NOMO-1 (cell line): Measurements from ENCODE around the gene BCL6.

ENCODE experiments used
- DNase-seq, 2 experiments: peaks; one replicate each; lab custom pipeline; 2025; ENCODE audit not compliant: unreplicated experiment in 2 of 2; lab: John Stamatoyannopoulos, UW

The BCL6 gene

DNA sequence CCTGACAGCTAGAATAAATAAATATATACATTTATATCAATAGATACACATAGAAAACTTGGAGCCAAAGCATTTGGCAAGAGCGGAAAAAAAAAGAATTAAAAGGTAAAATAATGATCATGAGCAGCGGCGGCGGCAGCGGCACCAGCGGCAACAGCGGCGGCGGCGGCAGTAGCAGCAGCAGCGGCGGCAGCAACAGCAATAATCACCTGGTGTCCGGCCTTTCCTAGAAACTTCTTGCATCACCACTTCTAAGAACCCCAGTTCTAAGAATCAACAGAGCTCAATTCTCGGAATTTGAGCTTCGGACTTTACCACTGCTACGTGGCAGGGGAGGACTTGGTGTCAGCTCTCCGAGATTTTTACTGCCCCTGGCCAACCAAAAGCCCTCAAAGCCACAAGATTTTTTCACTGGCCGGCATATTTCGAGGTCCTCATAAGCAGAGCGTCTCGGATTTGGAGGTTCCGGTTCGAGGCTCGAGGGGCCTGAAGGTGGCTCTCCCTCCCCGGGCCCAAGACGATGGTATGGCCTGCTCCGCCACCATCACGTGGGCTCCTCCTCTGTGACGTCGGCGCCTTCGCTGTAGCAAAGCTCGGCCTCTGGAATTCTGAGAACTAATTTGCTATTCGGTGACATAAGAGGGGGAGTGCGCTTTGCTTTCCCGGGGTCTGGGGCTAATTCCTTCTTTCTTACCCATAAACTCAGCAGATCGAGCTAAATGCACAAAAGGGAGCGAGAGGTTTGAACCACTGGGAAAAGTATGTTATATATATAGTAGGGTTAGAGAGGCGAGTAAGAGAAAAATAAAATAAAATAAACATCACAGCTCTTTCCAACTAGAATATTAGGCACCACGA is at the start of gene BCL6:
BCL6 (minus strand) TSS at position 268 of the 858 bp plus-strand sequence. CDS start 11,775 bp downstream, outside the sequence.
- peak; percentile 92 to 94 for DNase-seq

DNA sequence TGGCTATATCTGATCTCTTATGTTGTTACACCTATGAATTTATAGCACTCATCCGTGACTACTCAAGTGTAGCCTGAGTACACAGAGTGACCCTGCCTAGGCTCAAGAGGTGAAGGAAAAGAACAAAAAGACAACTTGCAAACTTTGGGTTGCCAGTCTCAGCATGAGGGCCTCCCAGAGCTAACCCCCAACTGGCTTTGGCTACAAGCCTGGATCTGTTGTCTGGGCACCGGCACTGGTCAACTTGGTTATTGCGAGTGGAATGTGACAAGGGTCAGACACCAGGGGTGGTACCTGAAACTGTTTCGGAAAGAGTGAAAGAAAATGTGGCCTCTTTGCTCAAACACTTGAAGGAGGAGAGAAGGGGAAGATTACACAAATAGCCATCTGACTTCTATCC is 49.5 kb upstream of the BCL6 start:
- no peak for DNase-seq

DNA sequence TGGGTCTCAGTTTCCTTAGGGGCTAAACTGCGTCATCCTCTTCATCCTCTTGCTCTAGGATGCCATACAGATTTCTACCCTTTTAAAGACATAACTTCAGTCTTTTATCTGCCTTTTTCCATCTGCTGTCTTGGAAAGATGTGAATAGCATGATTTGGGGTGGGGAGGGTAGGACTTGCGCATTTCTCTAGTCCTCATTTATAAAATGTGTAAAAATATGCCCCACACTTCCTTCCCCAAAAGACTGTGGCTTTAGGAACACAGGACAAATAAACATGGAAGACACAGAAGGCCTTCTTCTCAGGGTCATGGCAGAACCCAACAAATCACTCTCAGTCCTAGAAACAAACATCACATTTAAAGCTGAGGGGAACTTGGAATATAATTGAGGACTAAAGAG is 48.4 kb upstream of the BCL6 start:
- DNase-seq, result no peak

DNA sequence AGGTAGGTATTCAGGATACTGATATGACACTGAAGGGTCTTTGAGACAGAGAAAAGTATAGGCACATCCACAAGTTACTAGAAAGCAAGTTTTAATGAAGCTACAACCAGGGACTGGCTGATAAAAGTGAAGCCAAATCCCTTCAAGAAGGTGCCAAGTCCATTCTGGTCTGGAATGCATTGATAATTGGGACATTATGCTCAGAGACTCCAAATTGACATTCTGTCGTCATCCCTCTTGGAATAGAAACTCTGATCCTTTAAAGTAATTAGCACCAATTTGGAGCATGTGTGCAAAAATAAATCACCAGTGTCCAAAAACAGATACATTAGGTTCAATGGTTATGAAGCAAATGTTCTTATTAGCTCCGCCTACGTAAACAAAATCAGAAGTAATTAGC is 47.3 kb upstream of the BCL6 start:
- DNase-seq, result no peak

DNA sequence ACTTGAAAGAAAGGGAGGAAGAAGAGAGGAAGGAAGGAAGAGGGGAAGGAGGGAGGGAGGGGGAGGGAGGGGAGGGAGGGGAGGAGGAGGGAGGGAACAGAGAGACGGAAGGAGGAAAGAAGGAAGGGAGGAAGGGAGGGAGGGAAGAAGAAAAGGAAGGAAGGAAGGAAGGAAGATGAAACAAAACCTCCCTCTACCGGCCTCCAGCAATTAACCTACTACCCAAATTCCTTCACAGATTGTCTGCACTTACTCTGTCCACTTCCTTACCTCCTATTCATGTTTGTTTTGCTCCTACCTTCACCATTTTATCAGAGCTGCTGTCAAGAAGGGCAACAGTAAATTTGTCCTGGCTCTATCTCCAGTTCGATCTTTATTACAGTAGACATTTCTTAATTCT is 44.6 kb upstream of the BCL6 start:
- no peak for DNase-seq

DNA sequence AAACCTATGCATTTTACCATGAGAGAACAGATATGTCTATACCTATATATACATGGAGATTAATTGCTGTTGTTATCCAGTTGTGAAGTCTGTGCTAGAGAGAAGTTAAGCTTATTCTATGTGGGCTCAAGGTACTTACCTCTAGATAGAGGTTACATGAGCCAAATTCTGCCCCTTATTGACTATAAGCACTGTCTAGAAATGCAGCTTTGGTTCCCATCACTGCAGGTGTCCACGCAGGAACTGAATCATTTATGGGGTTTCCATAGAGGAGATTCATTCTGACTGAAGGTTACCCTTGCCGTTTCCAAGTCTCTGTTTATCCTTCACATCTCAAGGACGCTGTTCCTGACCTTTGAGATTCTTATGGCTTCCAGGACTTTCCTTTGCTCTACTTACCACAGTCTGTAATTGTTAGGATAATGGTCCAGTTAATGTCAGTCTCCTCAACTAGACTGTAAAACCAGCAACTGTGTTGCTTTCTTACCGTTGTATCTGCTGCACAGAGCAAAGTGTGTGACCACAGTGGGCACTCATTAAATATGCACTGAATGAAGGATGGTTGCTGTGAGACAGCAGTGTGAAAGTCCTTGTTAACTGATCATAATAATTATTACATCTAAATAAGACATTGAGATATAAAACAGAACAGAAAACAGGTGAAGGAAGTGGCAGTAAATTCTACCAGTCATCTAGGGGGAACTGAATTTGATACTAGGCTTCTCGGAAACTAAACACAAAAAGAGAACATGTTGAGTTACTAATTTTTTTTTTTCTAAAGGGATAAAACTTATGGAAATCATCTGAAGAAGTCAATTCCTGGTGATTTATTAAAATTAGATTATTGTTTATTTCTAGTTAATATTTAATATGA is 44.0 kb upstream of the BCL6 start:
- peak; percentile 23 to 73 for DNase-seq

DNA sequence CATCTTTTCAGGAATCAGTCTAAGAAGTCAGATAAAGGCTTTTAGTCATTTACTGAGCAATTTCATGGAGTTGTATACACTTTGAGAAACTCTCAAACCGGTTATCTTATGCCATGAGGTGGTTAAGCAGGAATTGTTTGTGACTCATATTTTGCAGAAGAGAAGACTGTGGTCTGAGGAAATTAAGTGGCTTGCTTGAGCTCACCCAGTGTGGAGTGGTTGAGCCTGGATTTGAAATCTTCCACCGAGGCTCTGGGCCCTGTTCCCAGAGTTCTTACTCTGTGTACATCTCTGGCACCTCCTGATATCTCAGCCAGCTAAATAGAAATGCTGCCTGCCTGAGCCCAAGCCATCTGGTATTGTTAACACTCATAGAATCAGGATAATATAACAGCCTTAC is 37.8 kb upstream of the BCL6 start:
- peak in 1 of 2 experiments; percentile 28 for DNase-seq

DNA sequence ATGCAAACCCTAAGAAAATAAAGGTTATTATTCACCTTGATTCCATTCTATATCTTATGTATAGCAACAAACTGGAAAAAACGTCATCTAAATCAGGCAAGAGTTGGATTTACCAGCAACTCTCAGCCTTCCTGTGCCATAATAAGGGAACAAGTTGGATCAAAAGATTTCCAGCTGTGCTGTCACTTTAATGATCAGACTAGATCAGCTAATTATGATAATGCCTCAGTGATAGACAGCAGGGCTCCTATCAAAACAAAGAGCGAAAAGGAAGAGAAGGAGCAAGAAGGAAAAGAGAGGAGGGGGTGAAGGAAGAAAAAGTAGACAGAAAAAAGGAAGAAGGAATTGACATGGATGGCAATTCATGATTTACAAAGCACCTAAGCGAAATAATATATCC is 36.7 kb upstream of the BCL6 start:
- no peak for DNase-seq

DNA sequence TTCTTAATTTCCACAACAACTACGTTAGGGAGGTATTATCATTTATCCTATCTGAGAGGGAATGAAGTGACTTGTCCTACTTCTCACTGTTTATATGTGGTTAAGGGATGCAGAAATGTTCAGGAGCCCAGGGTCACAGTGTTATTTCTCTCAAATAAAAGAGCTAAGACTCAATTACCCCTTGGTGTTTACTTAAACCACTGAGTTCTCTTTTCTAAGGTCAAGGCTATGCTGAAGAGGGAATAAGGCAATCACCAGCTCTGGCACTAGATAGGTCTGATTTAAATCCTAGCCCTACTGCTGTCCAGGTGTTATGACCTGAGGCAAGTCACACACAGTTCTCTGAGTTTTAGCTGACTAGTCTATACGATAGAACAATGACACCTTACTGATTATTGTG is 35.7 kb upstream of the BCL6 start:
- no peak for DNase-seq

DNA sequence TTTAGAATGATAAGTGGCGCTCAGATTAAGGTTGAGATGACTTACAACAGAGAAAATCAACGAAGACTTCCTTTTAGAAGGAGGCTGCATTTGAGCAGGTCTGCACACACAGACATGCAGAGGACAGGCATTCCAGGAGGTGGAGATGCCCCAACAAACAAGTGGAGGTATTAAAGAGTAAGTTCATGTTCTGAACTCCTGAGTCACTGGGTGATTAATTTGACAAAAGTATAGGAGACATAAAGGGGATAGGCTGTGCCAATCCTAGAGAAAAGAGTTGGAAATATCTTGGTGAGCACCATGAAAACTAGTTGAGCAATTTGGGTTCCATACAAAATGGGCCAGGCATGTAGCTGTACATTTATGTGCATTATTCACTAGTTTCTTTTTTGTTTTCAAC is 33.5 kb upstream of the BCL6 start:
- DNase-seq, result no peak

DNA sequence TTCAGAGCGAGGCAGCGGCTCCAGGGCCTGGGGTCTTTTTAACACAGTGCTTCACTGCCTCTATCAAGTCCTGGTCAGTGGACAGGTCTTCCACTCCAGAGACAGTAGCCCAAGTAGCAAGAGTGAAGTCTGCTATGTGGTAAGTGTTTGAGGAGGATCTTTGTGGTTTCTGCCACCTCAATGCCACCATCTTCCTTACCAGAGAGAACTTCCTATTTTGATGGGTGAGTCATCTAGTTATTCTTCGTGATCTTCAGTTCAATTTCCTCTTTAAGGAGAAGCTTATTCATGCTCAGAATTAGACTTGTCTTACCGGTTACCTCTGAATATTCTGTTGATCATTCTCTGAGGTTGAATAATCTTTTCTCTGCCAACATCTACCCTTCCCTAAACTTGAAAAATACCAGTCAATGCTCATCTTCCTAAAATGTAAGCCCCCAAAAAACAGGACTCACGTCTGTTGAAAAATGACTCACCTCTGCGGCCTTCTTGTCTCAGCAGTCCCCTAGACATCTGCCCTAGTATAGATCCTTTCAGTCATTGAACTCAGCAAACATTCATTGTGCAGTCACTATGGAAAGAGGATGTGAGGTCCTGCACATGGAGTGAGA is 32.2 kb upstream of the BCL6 start:
- DNase-seq, result peak; percentile 82 to 100

DNA sequence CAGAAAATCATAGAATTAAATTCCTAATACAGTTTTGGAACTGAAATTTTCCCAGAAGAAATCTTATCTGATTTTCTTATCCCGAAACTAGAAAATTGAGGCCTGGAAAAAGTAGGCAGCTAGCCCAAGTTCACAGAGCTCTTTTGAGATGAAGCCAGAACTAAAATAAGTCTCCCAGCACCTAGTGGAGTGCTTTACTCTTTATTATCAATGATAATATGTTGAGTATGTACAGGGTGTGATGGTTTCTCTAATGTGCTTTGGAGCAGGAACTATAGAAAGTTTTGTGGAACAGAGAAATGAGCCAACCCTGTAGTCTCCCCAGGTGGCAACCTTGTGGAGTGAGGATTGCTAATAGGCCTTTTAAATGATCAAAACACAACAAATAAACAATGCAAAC is 30.3 kb upstream of the BCL6 start:
- DNase-seq, result no peak

DNA sequence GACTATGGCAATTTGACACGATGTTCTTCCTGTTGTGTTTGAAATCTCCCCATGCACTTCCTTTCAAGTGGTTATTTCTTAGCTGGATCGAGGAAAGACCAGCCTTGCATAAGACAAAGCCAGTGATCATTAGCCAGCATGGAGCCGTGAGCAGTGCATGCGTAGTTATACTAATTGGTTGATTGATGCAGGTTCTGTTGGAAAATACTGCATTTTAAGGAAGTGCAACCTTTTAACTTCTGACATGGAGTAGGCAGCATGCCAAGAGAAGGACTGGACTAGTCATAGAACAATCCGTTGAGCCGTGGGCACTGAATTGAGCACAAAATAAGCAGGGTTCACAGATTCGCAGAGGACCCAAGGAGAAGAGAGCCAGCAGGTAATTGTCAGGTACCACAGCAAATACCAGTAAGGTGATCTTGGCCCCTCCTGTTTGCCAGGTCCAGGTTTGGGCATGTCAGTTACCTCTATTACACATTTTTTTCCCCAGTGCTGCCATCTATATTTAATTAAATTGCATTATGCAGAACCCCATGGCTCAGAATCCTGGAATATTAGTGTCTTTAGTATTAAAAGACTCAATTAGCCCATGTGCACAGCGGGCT is 29.0 kb upstream of the BCL6 start:
- peak; percentile 73 to 93 for DNase-seq

DNA sequence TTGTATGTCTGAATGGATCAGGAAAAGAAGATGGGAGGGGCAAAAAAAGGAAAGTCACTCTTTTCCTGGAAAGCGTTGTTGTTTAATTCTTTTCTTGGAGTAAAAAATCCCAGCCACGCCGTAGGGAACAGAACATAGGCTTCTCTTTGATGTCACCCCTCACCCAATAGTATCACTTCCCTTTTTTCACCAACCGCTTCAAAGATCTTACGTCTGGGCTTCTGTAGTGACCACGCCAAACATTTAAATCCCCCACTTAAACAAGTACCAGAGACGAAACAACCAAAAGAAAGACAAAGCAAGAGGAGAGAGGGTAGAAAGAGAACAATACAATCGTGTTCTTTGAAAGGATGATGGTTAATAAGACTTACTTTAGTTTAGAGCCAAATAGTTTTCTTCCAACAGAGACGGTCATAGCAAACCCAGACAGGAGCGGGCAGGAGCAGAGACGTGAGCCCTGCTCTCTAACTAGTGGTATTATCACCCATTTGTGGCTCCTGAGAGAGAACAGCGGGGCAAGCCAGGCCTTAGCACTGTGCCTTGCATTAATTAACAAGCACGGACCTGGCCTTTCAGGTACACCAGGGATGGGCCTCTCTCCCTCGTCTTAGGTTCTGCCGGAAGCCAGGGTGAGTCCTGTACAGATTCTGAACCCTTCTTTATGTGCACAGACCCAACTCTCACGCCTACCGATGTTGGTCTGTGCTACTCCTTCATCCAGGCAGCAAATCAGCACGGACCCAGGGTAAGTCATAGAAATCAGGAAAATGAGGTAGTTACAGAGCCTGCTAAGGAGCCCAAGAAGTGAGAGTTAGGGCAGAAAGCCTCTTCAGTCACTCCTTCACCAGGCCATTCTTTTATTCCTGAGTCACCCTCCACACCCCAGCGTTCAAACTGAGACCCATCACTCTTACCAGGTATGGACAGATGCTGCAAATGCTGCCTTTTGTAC is 28.2 kb upstream of the BCL6 start:
- DNase-seq, result peak; percentile 92 to 94

DNA sequence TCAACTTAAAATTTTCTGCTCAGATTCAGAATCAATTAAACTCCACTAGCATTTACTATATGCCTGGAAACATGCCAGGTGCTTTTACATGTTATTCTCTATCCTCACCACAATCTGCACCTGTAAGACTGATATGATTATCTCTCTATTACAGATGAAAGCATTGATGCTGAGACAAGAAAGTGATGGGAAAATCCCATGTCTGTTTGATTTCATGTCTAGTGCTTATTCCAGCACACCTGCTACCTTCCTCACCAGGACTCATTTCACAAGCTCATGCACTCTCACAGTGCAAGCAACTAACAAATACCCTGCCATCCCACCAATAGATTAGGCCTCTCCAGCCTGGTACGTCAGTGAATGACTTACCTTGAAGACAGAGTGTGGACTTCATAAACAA is 25.0 kb upstream of the BCL6 start:
- no peak for DNase-seq

DNA sequence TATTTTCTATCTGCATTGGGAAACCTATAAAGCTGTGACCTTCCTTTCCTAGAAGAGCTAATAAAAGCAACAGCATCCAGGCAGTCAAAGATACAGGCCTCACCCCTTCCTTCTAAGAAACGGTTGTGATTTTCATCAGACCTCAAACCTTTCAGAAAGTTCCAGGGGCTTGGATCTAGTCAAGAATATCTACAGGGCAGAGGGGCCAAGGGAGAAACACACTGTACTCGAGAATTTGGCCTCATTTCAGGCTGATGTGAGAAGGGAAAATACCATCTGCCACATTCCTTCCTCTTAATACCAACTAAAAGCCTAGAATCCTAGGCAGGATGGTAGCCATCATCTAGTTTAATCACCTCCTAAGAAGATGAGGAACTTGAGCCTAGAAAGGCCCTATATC is 24.5 kb upstream of the BCL6 start:
- DNase-seq, result no peak

DNA sequence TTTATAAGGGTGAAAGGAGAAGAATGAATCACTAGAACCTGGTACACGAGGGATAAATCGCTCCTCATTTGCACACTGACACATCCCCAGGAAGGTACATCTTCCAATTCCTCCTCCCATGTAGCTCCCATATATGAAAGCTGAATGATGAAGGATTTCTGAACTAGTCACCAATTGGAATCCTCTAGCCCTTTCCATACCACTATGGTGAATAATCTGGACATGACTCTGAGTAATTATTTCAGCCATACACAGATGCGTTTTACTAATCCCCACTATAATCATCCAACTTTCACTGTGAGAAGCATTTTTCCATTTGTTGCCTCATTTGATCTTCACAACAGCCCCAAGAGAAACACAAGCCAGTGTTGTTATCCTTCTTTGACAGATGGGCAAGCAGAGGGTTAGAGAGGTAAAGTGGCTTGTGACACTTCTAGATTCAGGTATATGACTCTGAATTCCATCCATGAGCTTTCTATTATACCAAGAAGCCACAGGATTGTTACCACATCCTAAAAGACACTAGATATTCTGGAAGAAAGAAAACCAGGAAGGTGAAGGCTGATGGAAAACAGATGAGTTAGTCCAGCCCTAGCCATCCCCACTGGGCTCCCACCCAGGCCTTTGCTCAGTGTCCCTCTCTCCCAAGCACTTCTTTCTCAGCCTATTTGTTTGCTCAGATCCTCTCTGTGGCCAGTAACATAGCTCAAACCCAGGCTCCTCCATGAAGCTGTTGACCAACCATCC is 22.2 kb upstream of the BCL6 start:
- no peak for DNase-seq

DNA sequence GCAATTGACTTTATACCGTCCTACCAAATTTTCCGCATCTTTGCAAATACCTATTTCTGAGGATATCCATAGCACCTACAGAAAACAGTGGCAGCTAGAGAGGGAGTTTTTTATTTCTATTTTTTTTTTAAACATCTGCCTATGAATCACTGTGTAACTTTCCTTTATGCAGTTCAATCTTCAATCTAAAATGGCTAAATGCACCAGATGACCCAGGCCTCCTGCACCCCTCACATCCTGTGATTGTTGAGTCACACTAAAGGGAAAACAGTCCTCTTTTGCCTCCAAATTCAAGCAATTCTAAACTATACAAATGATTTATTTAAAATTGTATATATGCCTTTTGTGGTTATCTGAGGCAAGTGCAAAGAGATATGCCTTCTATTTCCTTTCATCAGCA is 20.1 kb upstream of the BCL6 start:
- no peak for DNase-seq
